HepG2 (cell line): ENCODE measurements around the gene MGA. TPM values are rescaled to one million over a fixed set of nuclear protein-coding genes. Genes with fewer than 3 reads are reported as not detected.

Experiments used
- ELF4 ChIP-seq: sonication (generic); formaldehyde crosslinking; IDR thresholded peaks from 2 replicates; pipeline ENCODE4 v1.5.0; 2020; ENCODE audit warnings: missing genetic modification reagents, mild to moderate bottlenecking, moderate library complexity, borderline replicate concordance
- HDAC2 ChIP-seq: sonication (generic); formaldehyde crosslinking; IDR thresholded peaks from 2 replicates; pipeline ENCODE4 v1.4.0; 2020; ENCODE audit warnings: missing genetic modification reagents
- HDAC6 ChIP-seq: fragments of 200-600 bp; sonication (generic); IDR thresholded peaks from 2 replicates; pipeline ENCODE4 v1.7.0; 2017; ENCODE audit warnings: mild to moderate bottlenecking, antibody characterized with exemption, low read length, low read depth
- HMG20A ChIP-seq: IDR thresholded peaks from 2 replicates; pipeline ENCODE4 v1.6.1; 2016; ENCODE audit warnings: borderline replicate concordance
- HNF4G ChIP-seq, 2 experiments: sonication (generic) in 1 of 2; formaldehyde crosslinking in 1 of 2; IDR thresholded peaks; 2 replicates each; pipeline versions ENCODE4 v1.4.0 to v1.6.1; 2011 to 2020; ENCODE audit warnings: borderline replicate concordance in 2 of 2, low read depth in 2 of 2, mild to moderate bottlenecking in 2 of 2, low read length in 1 of 2, missing genetic modification reagents in 1 of 2, moderate library complexity in 1 of 2
- KDM2A ChIP-seq: sonication (generic); formaldehyde crosslinking; IDR thresholded peaks from 2 replicates; pipeline ENCODE4 v1.4.0; 2020; ENCODE audit warnings: low read depth, missing genetic modification reagents, borderline replicate concordance
- KDM3A ChIP-seq: IDR thresholded peaks from 2 replicates; pipeline ENCODE4 v1.6.1; 2018; ENCODE audit warnings: low read depth, missing compliant biosample characterization
- KLF11 ChIP-seq: IDR thresholded peaks from 2 replicates; pipeline ENCODE4 v1.6.1; 2016; ENCODE audit warnings: missing compliant biosample characterization
- KLF9 ChIP-seq: IDR thresholded peaks from 2 replicates; pipeline ENCODE4 v1.6.1; 2016; ENCODE audit warnings: low read depth
- NFATC3 ChIP-seq: sonication (generic); formaldehyde crosslinking; IDR thresholded peaks from 2 replicates; pipeline ENCODE4 v1.5.1; 2020; ENCODE audit warnings: mild to moderate bottlenecking, missing genetic modification reagents
- NONO ChIP-seq, 2 experiments: fragments of 450-650 bp in 1 of 2; sonication (generic) in 1 of 2; formaldehyde crosslinking in 1 of 2; IDR thresholded peaks in 1 of 2; conservative IDR thresholded peaks in 1 of 2; 2 replicates each; pipeline versions ENCODE4 v1.6.1 to v1.8.0; 2017 to 2022; ENCODE audit warnings: mild to moderate bottlenecking in 1 of 2, missing genetic modification reagents in 1 of 2, moderate library complexity in 1 of 2
- PBX2 ChIP-seq: IDR thresholded peaks from 2 replicates; pipeline ENCODE4 v1.6.1; 2016; ENCODE audit warnings: control low read depth
- POLR2AphosphoS5 ChIP-seq: IDR thresholded peaks from 2 replicates; pipeline ENCODE4 v1.6.1; 2012; ENCODE audit warnings: low read depth, low read length
- PRDM10 ChIP-seq: sonication (generic); formaldehyde crosslinking; IDR thresholded peaks from 2 replicates; pipeline ENCODE4 v1.4.0; 2020; ENCODE audit warnings: low read depth, missing genetic modification reagents
- ZBTB20 ChIP-seq: sonication (generic); formaldehyde crosslinking; IDR thresholded peaks from 2 replicates; pipeline ENCODE4 v1.8.1; 2023; ENCODE audit warnings: missing genetic modification reagents, low read depth, mild to moderate bottlenecking, borderline replicate concordance
- ZNF101 ChIP-seq: sonication (generic); formaldehyde crosslinking; IDR thresholded peaks from 2 replicates; pipeline ENCODE4 v1.4.0; 2020; ENCODE audit warnings: mild to moderate bottlenecking, low read depth, missing genetic modification reagents, borderline replicate concordance
- ZNF207 ChIP-seq: fragments of 450-650 bp; IDR thresholded peaks from 2 replicates; pipeline ENCODE4 v1.6.1; 2016; ENCODE audit warnings: antibody characterized with exemption, borderline replicate concordance
- ZNF275 ChIP-seq: sonication (generic); formaldehyde crosslinking; IDR thresholded peaks from 2 replicates; pipeline ENCODE4 v1.8.0; 2022; ENCODE audit warnings: missing genetic modification reagents, mild to moderate bottlenecking, inconsistent platforms, borderline replicate concordance
- ZNF350 ChIP-seq: sonication (generic); formaldehyde crosslinking; IDR thresholded peaks from 2 replicates; pipeline ENCODE4 v1.4.0; 2020; ENCODE audit warnings: mild to moderate bottlenecking, low read depth, missing genetic modification reagents, borderline replicate concordance
- ZNF776 ChIP-seq: sonication (generic); formaldehyde crosslinking; IDR thresholded peaks from 2 replicates; pipeline ENCODE4 v1.4.0; 2020; ENCODE audit warnings: mild to moderate bottlenecking, missing genetic modification reagents
- ZNF777 ChIP-seq: sonication (generic); formaldehyde crosslinking; IDR thresholded peaks from 2 replicates; pipeline ENCODE4 v1.4.0; 2020; ENCODE audit warnings: missing genetic modification reagents
- polyA plus RNA-seq, 8 experiments: library from polyadenylated mRNA; depleted of rRNA in 3 of 8; stranded (reverse) in 7 of 8; unstranded in 1 of 8; fragments of >200 nt; fragmentation: Illumina TruSeq in 4 of 8; extraction: Trizol in 4 of 8; gene quantifications; 2 replicates each; pipeline versions ENCODE4 v1.2.1 to v1.2.3, GENCODE V29; 2011 to 2016; ENCODE audit warnings: low read depth in 4 of 8, missing spikeins in 1 of 8, mixed read lengths in 1 of 8; ENCODE audit not compliant: insufficient read depth in 1 of 8
- total RNA-seq, 5 experiments: library from RNA; depleted of rRNA; stranded (reverse); fragments of >200 nt; fragmentation: Illumina TruSeq; extraction: Trizol; gene quantifications; 2 replicates each; pipeline ENCODE4 v1.2.3, GENCODE V29; 2016; ENCODE audit warnings: low read depth in 1 of 5
- TF ChIP-seq, protein P1 (sequence below): sonication (generic); formaldehyde crosslinking; IDR thresholded peaks from 2 replicates; pipeline ENCODE4 v1.4.0; 2020; ENCODE audit warnings: mild to moderate bottlenecking, missing genetic modification reagents

The MGA gene
- total and polyA plus RNA-seq, 2 of the 13 experiments (the other 11 are each of a cell fraction or from before 2014, with no cell fraction given): 5.3 to 59.0 TPM

GRCh38 chr15:41660235-41661077, at the start of gene MGA (continued):
- TF ChIP-seq HDAC6 (no peak), PBX2 (CRISPR knock-in tag) (no peak), KDM3A (CRISPR knock-in tag) (no peak; the same call in 1 of the 2 replicates), HNF4G (IDR thresholded peaks at IDR 0.05; ENCODE audit: borderline replicate concordance, low read depth, low read length) (no peak), HNF4G (CRISPR knock-in tag; IDR thresholded peaks at IDR 0.05; ENCODE audit: borderline replicate concordance, low read depth) (no peak), ZNF275 (CRISPR knock-in tag) (peak; percentile 63; the same call in 1 of the 2 replicates), HDAC2 (CRISPR knock-in tag) (0 out of 2 replicates have a peak, but pooled peaks have one; percentile 38), ZNF350 (peak; percentile 62; the same call in 1 of the 2 replicates), KLF11 (CRISPR knock-in tag) (peak; percentile 75; the same call in 1 of the 2 replicates), NONO (IDR thresholded peaks at IDR 0.05) (no peak), NONO (CRISPR knock-in tag; conservative IDR thresholded peaks at IDR 0.05) (0 out of 2 replicates have a peak, but pooled peaks have one; percentile 45), NFATC3 (CRISPR knock-in tag) (no peak), KLF9 (CRISPR knock-in tag) (no peak), ZBTB20 (0 out of 2 replicates have a peak, but pooled peaks have one; percentile 17), ELF4 (CRISPR knock-in tag) (no peak), ZNF207 (no peak), ZNF101 (CRISPR knock-in tag) (no peak), POLR2AphosphoS5 (peak; percentile 39; the same call in 1 of the 2 replicates), KDM2A (CRISPR knock-in tag) (peak; percentile 76), HMG20A (CRISPR knock-in tag) (no peak), ZNF776 (peak; percentile 94), PRDM10 (CRISPR knock-in tag) (no peak), ZNF777 (CRISPR knock-in tag) (peak; percentile 80)
- TF ChIP-seq, protein P1, sequence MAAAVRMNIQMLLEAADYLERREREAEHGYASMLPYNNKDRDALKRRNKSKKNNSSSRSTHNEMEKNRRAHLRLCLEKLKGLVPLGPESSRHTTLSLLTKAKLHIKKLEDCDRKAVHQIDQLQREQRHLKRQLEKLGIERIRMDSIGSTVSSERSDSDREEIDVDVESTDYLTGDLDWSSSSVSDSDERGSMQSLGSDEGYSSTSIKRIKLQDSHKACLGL (CRISPR knock-in tag): peak; percentile 93
